SK-N-SH treated with all-trans-retinoic acid at 6 μM for 48 hours (cell line): ENCODE data around the gene CAMSAP3.

Experiments
- BACH2 ChIP-seq: fragments of 250-450 bp; sonication (Bioruptor Pico); IDR thresholded peaks from 2 replicates; pipeline ENCODE4 v1.9.0; 2021; ENCODE audit warnings: mild to moderate bottlenecking, borderline replicate concordance
- PATZ1 ChIP-seq: fragments of 250-450 bp; sonication (Bioruptor Pico); IDR thresholded peaks from 2 replicates; pipeline ENCODE4 v1.8.0; 2020; ENCODE audit warnings: mild to moderate bottlenecking, moderate library complexity, borderline replicate concordance
- POU6F1 ChIP-seq: fragments of 250-450 bp; sonication (Bioruptor Pico); IDR thresholded peaks from 2 replicates; pipeline ENCODE4 v1.8.0; 2021; ENCODE audit warnings: low read depth, mild to moderate bottlenecking, moderate library complexity, borderline replicate concordance

GRCh38 chr19:7578127-7578526 is 17.5 kb upstream of the CAMSAP3 start:
- TF ChIP-seq POU6F1 (CRISPR knock-in tag) = no peak
- no peak for TF ChIP-seq BACH2 (CRISPR knock-in tag)
- TF ChIP-seq PATZ1 (CRISPR knock-in tag) = no peak
